HCT116 (cell line): ENCODE data around the gene CLIC4.

Experiments
- CEBPB ChIP-seq: IDR thresholded peaks from 2 replicates; pipeline ENCODE4 v1.6.1; 2012; ENCODE audit warnings: low read depth
- POLR2A ChIP-seq: IDR thresholded peaks from 2 replicates; pipeline ENCODE4 v1.7.0; 2011; ENCODE audit warnings: borderline replicate concordance; ENCODE audit not compliant: insufficient read depth, insufficient read length; ENCODE audit errors: extremely low read depth
- POLR2AphosphoS5 ChIP-seq: IDR thresholded peaks from 2 replicates; pipeline ENCODE4 v1.6.1; 2011; ENCODE audit warnings: mild to moderate bottlenecking, low read depth, low read length, moderate library complexity
- RAD21 ChIP-seq: IDR thresholded peaks from 2 replicates; pipeline ENCODE4 v1.6.1; 2012; ENCODE audit warnings: low read depth, mild to moderate bottlenecking

- TF ChIP-seq POLR2A (no peak), RAD21 (no peak), CEBPB (no peak), POLR2AphosphoS5 (no peak)
Measured at GRCh38 chr1:24858277-24858676, 113.0 kb downstream of the CLIC4 start.
